Astrocyte (in vitro differentiated cells and primary cell): Measurements from ENCODE around the gene CCDC71. TPM values are rescaled to one million over a fixed set of nuclear protein-coding genes. Genes with fewer than 3 reads are reported as not detected.

Source experiments
- DNase-seq: peaks from one replicate; pipeline ENCODE4 v3.0.0-alpha.2; 2010; ENCODE audit warnings: low read depth
- FAIRE-seq: peaks from 2 replicates; lab custom pipeline; 2011; peaks lifted over from hg19 to GRCh38; lab: Jason Lieb, UNC
- H2AFZ ChIP-seq: 2 replicates; pipeline ENCODE4 v1.6.0; 2012; ENCODE audit warnings: low read depth, low read length, inconsistent platforms
- H3K27ac ChIP-seq: 2 replicates; pipeline ENCODE4 v1.5.1; 2011; ENCODE audit warnings: low read depth, low read length, inconsistent platforms
- H3K27me3 ChIP-seq: 2 replicates; pipeline ENCODE4 v1.6.0; 2011; ENCODE audit warnings: low read length, inconsistent platforms; ENCODE audit not compliant: insufficient read depth
- H3K36me3 ChIP-seq: 2 replicates; pipeline ENCODE4 v1.5.1; 2011; ENCODE audit warnings: low read length, inconsistent platforms; ENCODE audit not compliant: insufficient read depth
- H3K4me1 ChIP-seq: 2 replicates; pipeline ENCODE4 v1.5.1; 2011; ENCODE audit warnings: low read length, inconsistent platforms; ENCODE audit not compliant: insufficient read depth
- H3K4me2 ChIP-seq: 2 replicates; pipeline ENCODE4 v1.6.0; 2012; ENCODE audit warnings: low read length, inconsistent platforms
- H3K4me3 ChIP-seq: 2 replicates; pipeline ENCODE4 v1.5.1; 2011; ENCODE audit warnings: low read depth, mild to moderate bottlenecking, low read length, inconsistent platforms; ENCODE audit not compliant: insufficient read depth
- H3K79me2 ChIP-seq: 2 replicates; pipeline ENCODE4 v1.6.0; 2012; ENCODE audit warnings: mild to moderate bottlenecking, low read length, inconsistent platforms; ENCODE audit not compliant: insufficient read depth
- H3K9ac ChIP-seq: 2 replicates; pipeline ENCODE4 v1.6.0; 2012; ENCODE audit warnings: mild to moderate bottlenecking, low read length, inconsistent platforms
- H3K9me3 ChIP-seq: 2 replicates; pipeline ENCODE4 v1.5.1; 2012; ENCODE audit warnings: low read depth, mild to moderate bottlenecking, low read length, inconsistent platforms; ENCODE audit not compliant: insufficient read depth
- H4K20me1 ChIP-seq: 2 replicates; pipeline ENCODE4 v1.6.0; 2012; ENCODE audit warnings: low read length, inconsistent platforms; ENCODE audit not compliant: insufficient read depth
- H3K27ac Mint-ChIP-seq: one replicate; pipeline ENCODE4 v1.8.0; 2021; ENCODE audit warnings: mild to moderate bottlenecking, mixed read lengths; ENCODE audit not compliant: unreplicated experiment
- H3K27me3 Mint-ChIP-seq: one replicate; pipeline ENCODE4 v1.8.0; 2021; ENCODE audit warnings: low read depth, mixed read lengths; ENCODE audit not compliant: unreplicated experiment
- H3K36me3 Mint-ChIP-seq: one replicate; pipeline ENCODE4 v1.8.0; 2021; ENCODE audit warnings: low read depth, mixed read lengths; ENCODE audit not compliant: unreplicated experiment
- H3K4me1 Mint-ChIP-seq: one replicate; pipeline ENCODE4 v1.8.0; 2021; ENCODE audit warnings: low read depth, mixed read lengths; ENCODE audit not compliant: unreplicated experiment
- H3K4me3 Mint-ChIP-seq: one replicate; pipeline ENCODE4 v1.8.0; 2021; ENCODE audit warnings: mild to moderate bottlenecking, moderate library complexity, mixed read lengths; ENCODE audit not compliant: unreplicated experiment
- H3K9me3 Mint-ChIP-seq: one replicate; pipeline ENCODE4 v1.8.0; 2021; ENCODE audit warnings: mild to moderate bottlenecking, mixed read lengths; ENCODE audit not compliant: unreplicated experiment
- EZH2 ChIP-seq: IDR thresholded peaks from 2 replicates; pipeline ENCODE4 v1.6.1; 2012; ENCODE audit warnings: mild to moderate bottlenecking, low read length, inconsistent platforms; ENCODE audit not compliant: insufficient read depth
- total RNA-seq: library from RNA; stranded (reverse); gene quantifications from 2 replicates; pipeline ENCODE4 v1.2.1, GENCODE V29; 2021
- TF ChIP-seq, protein P1 (sequence below): IDR thresholded peaks from 2 replicates; pipeline ENCODE4 v1.5.1; 2011; ENCODE audit warnings: low read depth, mild to moderate bottlenecking, inconsistent platforms, low read length, moderate library complexity; ENCODE audit not compliant: insufficient read depth

The CCDC71 gene
- total RNA-seq, 1 donor from 2014 or later = 18.5 TPM

DNA sequence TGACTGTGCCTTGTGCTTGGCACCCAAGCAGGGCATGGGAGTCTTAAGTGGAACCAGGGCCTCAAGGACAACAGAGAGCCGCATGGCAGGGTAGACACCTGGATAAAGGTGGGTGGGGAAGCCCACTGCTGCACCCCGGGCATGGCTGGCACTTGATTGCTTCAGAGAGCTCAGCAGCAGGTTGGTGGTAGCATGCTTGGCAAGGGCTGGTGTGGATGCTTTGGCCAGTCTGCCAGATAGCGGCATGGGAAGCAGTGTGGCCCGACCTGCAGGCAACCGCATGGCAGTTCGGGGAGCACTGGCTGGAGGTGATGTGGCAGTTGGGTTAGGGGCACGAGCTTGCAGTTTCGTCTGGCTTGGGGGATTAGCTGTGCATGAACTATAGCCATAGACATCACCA is 2.5 kb downstream of the CCDC71 start:
- Mint-ChIP-seq H3K36me3 (peaks cover 9% of the 10 kb centered on the region), H3K4me3 (no peak overlapping the region), H3K27ac (no peak overlapping the region), H3K9me3 (no peaks in the 10 kb centered on the region), H3K27me3 (no peaks in the 10 kb centered on the region), H3K4me1 (peaks cover 13% of the 10 kb centered on the region)
- Histone ChIP-seq H3K27me3 (no peaks in the 10 kb centered on the region), H3K9ac (no peak overlapping the region), H4K20me1 (peaks cover 18% of the 10 kb centered on the region), H3K4me2 (no peak overlapping the region), H3K79me2 (peaks cover 30% of the 10 kb centered on the region), H3K36me3 (peaks cover 6% of the 10 kb centered on the region), H3K4me3 (no peak overlapping the region), H3K27ac (no peak overlapping the region), H3K9me3 (no peaks in the 10 kb centered on the region), H3K4me1 (peaks cover 12% of the 10 kb centered on the region), H2AFZ (no peak overlapping the region)
- DNase-seq = no peak
- TF ChIP-seq EZH2 = no peak
- TF ChIP-seq, protein P1, sequence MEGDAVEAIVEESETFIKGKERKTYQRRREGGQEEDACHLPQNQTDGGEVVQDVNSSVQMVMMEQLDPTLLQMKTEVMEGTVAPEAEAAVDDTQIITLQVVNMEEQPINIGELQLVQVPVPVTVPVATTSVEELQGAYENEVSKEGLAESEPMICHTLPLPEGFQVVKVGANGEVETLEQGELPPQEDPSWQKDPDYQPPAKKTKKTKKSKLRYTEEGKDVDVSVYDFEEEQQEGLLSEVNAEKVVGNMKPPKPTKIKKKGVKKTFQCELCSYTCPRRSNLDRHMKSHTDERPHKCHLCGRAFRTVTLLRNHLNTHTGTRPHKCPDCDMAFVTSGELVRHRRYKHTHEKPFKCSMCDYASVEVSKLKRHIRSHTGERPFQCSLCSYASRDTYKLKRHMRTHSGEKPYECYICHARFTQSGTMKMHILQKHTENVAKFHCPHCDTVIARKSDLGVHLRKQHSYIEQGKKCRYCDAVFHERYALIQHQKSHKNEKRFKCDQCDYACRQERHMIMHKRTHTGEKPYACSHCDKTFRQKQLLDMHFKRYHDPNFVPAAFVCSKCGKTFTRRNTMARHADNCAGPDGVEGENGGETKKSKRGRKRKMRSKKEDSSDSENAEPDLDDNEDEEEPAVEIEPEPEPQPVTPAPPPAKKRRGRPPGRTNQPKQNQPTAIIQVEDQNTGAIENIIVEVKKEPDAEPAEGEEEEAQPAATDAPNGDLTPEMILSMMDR = no peak
- no peak for FAIRE-seq

DNA sequence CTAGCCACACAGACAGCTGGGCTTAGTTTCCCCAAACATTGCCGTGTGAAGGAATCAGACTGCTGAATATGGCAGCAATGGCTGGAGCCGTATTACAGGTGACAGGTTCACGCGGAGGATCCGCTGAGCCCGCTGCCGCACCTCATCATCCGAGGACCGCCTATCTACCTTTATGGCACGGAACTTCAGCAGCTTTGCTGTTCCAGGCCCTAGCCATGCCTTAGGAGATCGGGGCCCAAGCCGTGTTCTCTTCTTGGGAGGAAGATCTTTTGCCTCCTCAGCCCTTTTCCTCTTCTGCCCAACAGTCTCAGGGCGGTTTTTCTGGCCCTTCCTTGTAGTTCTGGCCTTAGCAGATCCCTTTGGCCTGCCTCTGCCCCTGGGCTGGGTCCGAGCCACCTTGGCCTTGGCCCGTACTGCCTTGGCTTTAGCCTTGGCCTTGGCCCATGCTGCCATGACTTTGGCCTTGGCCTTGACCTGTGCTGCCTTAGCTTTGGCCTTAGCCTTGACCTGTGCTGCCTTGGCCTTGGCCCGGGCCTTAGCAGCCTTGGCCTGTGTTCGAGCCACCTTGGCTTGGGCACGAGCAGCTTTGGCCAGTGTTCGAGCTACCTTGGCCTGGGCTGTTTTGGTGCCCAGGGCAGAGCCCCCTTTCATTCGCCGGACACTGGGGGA is 3.2 kb downstream of the CCDC71 start:
- Mint-ChIP-seq H3K27ac (no peak overlapping the region), H3K27me3 (no peaks in the 10 kb centered on the region), H3K36me3 (peaks cover 9% of the 10 kb centered on the region), H3K4me1 (peaks cover 17% of the 10 kb centered on the region), H3K4me3 (no peak overlapping the region), H3K9me3 (no peaks in the 10 kb centered on the region)
- no peaks in the 10 kb centered on the region for H3K27me3 ChIP-seq
- peaks cover 12% of the 10 kb centered on the region for H3K4me1 ChIP-seq
- DNase-seq (no peak), FAIRE-seq (no peak)
- no peak overlapping the region for H2AFZ ChIP-seq
- TF ChIP-seq EZH2 = no peak
- TF ChIP-seq, protein P1 = no peak
- H3K27ac ChIP-seq = no peak overlapping the region
- no peak overlapping the region for H3K9ac ChIP-seq
- H3K36me3 ChIP-seq = peaks cover 6% of the 10 kb centered on the region
- peaks cover 30% of the 10 kb centered on the region for H3K79me2 ChIP-seq
- peaks cover 18% of the 10 kb centered on the region for H4K20me1 ChIP-seq
- no peak overlapping the region for H3K4me2 ChIP-seq
- no peaks in the 10 kb centered on the region for H3K9me3 ChIP-seq
- H3K4me3 ChIP-seq = no peak overlapping the region

GRCh38 chr3:49161808-49162530 is 4.2 kb downstream of the CCDC71 start:
- Histone ChIP-seq H3K4me2 (no peak overlapping the region), H4K20me1 (peaks cover 18% of the 10 kb centered on the region), H3K9me3 (no peaks in the 10 kb centered on the region), H3K4me1 (peaks cover 12% of the 10 kb centered on the region), H3K79me2 (peaks cover 30% of the 10 kb centered on the region), H3K36me3 (peaks cover 6% of the 10 kb centered on the region), H3K4me3 (no peak overlapping the region), H2AFZ (no peak overlapping the region), H3K27me3 (no peaks in the 10 kb centered on the region), H3K9ac (no peak overlapping the region), H3K27ac (no peak overlapping the region)
- no peaks in the 10 kb centered on the region for H3K27me3 Mint-ChIP-seq
- FAIRE-seq (no peak), DNase-seq (no peak)
- peaks cover 17% of the 10 kb centered on the region for H3K4me1 Mint-ChIP-seq
- TF ChIP-seq, protein P1 = no peak
- TF ChIP-seq EZH2 = no peak
- no peak overlapping the region for H3K4me3 Mint-ChIP-seq
- no peaks in the 10 kb centered on the region for H3K9me3 Mint-ChIP-seq
- H3K36me3 Mint-ChIP-seq = peaks cover 9% of the 10 kb centered on the region
- no peak overlapping the region for H3K27ac Mint-ChIP-seq
